ENCODE measurements around the gene SLC35A3.

SLC35A3 gene

DNA sequence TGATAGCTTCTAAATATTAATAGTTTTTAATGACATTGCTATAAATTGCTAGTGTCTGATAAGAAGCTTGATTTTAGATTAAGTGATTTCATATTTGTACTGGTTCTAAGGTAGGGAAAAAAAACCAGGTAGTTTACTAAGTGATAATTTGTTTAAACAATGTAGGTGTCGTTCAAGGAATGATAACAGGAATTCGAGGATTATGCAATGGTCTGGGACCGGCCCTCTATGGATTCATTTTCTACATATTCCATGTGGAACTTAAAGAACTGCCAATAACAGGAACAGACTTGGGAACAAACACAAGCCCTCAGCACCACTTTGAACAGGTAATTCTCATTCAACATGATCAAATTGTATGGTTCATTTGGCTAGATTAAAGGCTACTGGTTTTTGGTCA is 110.5 kb downstream of the SLC35A3 start:
- Histone ChIP-seq H3K36me3 (ENCODE audit: insufficient read depth, low read length) (peaks cover 49% of the 10 kb centered on the region), H3K9me3 (ENCODE audit: low read length) (no peaks in the 10 kb centered on the region), H3K9ac (ENCODE audit: low read length) (no peak overlapping the region), H3K4me3 (ENCODE audit: low read depth in 1 of 2, low read length in 2 of 2) (no peak overlapping the region), H3K4me1 (ENCODE audit: insufficient read depth, low read length) (no peaks in the 10 kb centered on the region), H3K27me3 (ENCODE audit: control insufficient read depth in 1 of 2, insufficient read depth in 2 of 2, low read length in 2 of 2) (no peaks in the 10 kb centered on the region), H3K27ac (ENCODE audit: low read depth, low read length) (no peak overlapping the region)

All from muscle layer of colon (tissue), 2 donors.